ENCODE data around the gene SAMD4A.

The SAMD4A gene

GRCh38 chr14:54815515-54815914 is 248.6 kb downstream of the SAMD4A start:
- no peak for DNase-seq (ENCODE audit: low read depth in 2 of 2)
- H3K4me3 ChIP-seq (replicated peaks in 1 of 2; ENCODE audit: low read depth in 2 of 2, low read length in 2 of 2): no peak overlapping the region
- TF ChIP-seq CTCF (IDR thresholded peaks at IDR 0.05; ENCODE audit: low read depth, low read length): no peak

- no peak for TF ChIP-seq CTCF (IDR thresholded peaks at IDR 0.05; ENCODE audit: low read depth, low read length)
- no peak for DNase-seq (ENCODE audit: low read depth in 2 of 2)
- H3K4me3 ChIP-seq (replicated peaks in 1 of 2; ENCODE audit: low read depth in 2 of 2, low read length in 2 of 2): no peak overlapping the region
Observed at GRCh38 chr14:54816450-54816849, 249.5 kb downstream of the SAMD4A start.

GRCh38 chr14:54817506-54817905 is 250.6 kb downstream of the SAMD4A start:
- no peak overlapping the region for H3K4me3 ChIP-seq (replicated peaks in 1 of 2; ENCODE audit: low read depth in 2 of 2, low read length in 2 of 2)
- no peak for DNase-seq (ENCODE audit: low read depth in 2 of 2)
- TF ChIP-seq CTCF (IDR thresholded peaks at IDR 0.05; ENCODE audit: low read depth, low read length): no peak

- DNase-seq (ENCODE audit: low read depth in 2 of 2): peak; percentile 61 to 85
- H3K4me3 ChIP-seq (replicated peaks in 1 of 2; ENCODE audit: low read depth in 2 of 2, low read length in 2 of 2): no peak overlapping the region
- no peak for TF ChIP-seq CTCF (IDR thresholded peaks at IDR 0.05; ENCODE audit: low read depth, low read length)
Observed at GRCh38 chr14:54818201-54819133, 251.5 kb downstream of the SAMD4A start.

- DNase-seq (ENCODE audit: low read depth in 2 of 2): no peak
- no peak for TF ChIP-seq CTCF (IDR thresholded peaks at IDR 0.05; ENCODE audit: low read depth, low read length)
- H3K4me3 ChIP-seq (replicated peaks in 1 of 2; ENCODE audit: low read depth in 2 of 2, low read length in 2 of 2): no peak overlapping the region
Observed at GRCh38 chr14:54822685-54823084, 255.8 kb downstream of the SAMD4A start.

GRCh38 chr14:54823757-54824549 is 257.0 kb downstream of the SAMD4A start:
- no peak overlapping the region for H3K4me3 ChIP-seq (replicated peaks in 1 of 2; ENCODE audit: low read depth in 2 of 2, low read length in 2 of 2)
- no peak for DNase-seq (ENCODE audit: low read depth in 2 of 2)
- TF ChIP-seq CTCF (IDR thresholded peaks at IDR 0.05; ENCODE audit: low read depth, low read length): no peak
